Lower leg skin (tissue), 3 donors: ENCODE measurements around the gene ZNF684.

Source experiments
- POLR2A ChIP-seq, 2 donors: fragments of 450-650 bp; IDR thresholded peaks; one replicate each; pipeline ENCODE4 v1.6.1; 2016 to 2017; ENCODE audit warnings: antibody characterized with exemption in 2 of 2, mild to moderate bottlenecking in 1 of 2, moderate library complexity in 1 of 2
- TF ChIP-seq, protein P1 (sequence below), 3 donors: fragments of 450-650 bp; IDR thresholded peaks; one replicate each; pipeline ENCODE4 v1.5.1; 2016; ENCODE audit warnings: antibody characterized with exemption in 3 of 3, mild to moderate bottlenecking in 3 of 3, moderate library complexity in 2 of 3

DNA sequence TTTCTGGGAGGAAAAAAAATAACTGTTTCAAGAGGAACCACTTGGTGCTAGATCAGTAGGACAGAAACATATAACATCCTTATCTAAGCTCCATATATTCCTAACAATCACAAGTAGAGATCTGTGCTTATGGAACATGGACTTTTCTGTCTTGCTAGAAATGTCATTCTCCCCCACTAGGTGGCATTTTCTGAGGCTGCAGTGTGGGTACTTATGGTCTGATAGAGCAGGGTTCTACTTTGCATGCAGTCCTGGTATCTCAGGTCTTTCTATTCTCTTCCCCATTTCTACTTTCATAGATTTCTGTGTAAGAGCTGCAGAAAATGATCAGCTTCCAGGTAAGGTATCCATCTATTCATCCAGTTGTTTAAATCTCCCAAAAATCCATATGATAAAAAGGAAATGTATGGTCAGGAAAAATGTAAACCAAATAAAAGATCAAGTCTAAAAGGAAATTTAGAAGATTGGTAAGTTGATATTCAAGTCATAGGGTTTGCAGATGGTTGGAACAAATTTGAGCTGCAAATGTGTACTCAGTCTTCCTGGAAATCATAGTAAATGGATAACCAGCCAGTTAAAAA lies 1.5 kb downstream of the ZNF684 start:
- TF ChIP-seq POLR2A (IDR thresholded peaks at IDR 0.05): no peak
- TF ChIP-seq, protein P1, sequence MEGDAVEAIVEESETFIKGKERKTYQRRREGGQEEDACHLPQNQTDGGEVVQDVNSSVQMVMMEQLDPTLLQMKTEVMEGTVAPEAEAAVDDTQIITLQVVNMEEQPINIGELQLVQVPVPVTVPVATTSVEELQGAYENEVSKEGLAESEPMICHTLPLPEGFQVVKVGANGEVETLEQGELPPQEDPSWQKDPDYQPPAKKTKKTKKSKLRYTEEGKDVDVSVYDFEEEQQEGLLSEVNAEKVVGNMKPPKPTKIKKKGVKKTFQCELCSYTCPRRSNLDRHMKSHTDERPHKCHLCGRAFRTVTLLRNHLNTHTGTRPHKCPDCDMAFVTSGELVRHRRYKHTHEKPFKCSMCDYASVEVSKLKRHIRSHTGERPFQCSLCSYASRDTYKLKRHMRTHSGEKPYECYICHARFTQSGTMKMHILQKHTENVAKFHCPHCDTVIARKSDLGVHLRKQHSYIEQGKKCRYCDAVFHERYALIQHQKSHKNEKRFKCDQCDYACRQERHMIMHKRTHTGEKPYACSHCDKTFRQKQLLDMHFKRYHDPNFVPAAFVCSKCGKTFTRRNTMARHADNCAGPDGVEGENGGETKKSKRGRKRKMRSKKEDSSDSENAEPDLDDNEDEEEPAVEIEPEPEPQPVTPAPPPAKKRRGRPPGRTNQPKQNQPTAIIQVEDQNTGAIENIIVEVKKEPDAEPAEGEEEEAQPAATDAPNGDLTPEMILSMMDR (IDR thresholded peaks at IDR 0.05): no peak
